Right cardiac atrium (tissue), 5 donors: Measurements from ENCODE around the gene NCBP3. TPM values are rescaled to one million over a fixed set of nuclear protein-coding genes. Genes with fewer than 3 reads are reported as not detected.

ENCODE experiments used
- ATAC-seq, 2 donors: fragments of 200-7000 bp; cut with Tn5 transposase; one replicate each; pipeline versions ENCODE4 v1.8.0 to v1.9.1; 2020; ENCODE audit warnings: moderate library complexity in 2 of 2, mild to moderate bottlenecking in 1 of 2
- DNase-seq, 3 donors: peaks; one replicate each; pipeline ENCODE4 v3.0.0-alpha.2; 2020
- H3K27ac ChIP-seq: one replicate; pipeline ENCODE4 v1.5.1; 2013; ENCODE audit warnings: mild to moderate bottlenecking, low read length, control low read depth, moderate library complexity
- H3K27me3 ChIP-seq: one replicate; pipeline ENCODE4 v1.6.1; 2013; ENCODE audit not compliant: control insufficient read depth, insufficient read depth
- H3K4me1 ChIP-seq: one replicate; pipeline ENCODE4 v1.6.1; 2013; ENCODE audit warnings: low read length; ENCODE audit not compliant: control insufficient read depth, insufficient read depth
- H3K4me3 ChIP-seq: one replicate; pipeline ENCODE4 v1.5.1; 2013; ENCODE audit warnings: low read length, control low read depth
- H3K9me3 ChIP-seq: one replicate; pipeline ENCODE4 v1.6.1; 2013; ENCODE audit warnings: low read length; ENCODE audit not compliant: control insufficient read depth
- WGBS: extraction: QIAGEN DNeasy Blood & Tissue Kit; methylation state at CpG from one replicate; pipeline ENCODE4 v1.1.7; 2013; 5-methylcytosine and 5-hydroxymethylcytosine counted together
- intact Hi-C, 4 donors: fragments of 100-400 bp; cut with DNase I; formaldehyde crosslinking; loops; one replicate each; pipeline versions ENCODE4 v1.11.0 to v1.14.0; 2022 to 2023
- polyA plus RNA-seq: library from polyadenylated mRNA; stranded (reverse); fragments of 200-250 nt; gene quantifications from one replicate; pipeline ENCODE4 v1.2.3, GENCODE V29; 2013
- total RNA-seq, 4 donors: library from RNA; stranded (reverse); fragmentation: NEBNext Ultra II Directional; extraction: Animal tissue kit (Norgen Biotek cat#: 25700); gene quantifications; one replicate each; pipeline ENCODE4 v1.2.1, GENCODE V29; 2021
- donor health status: healthy with polysubstance abuse.
- donor health status: DM: no; HTN: yes; CAD: no.
- donor health status: DM: no; HTN: no; CAD: no.
- donor health status: DM: no; HTN: yes; CAD: no; lungs with severe emphysema.
- donor health status: DM: yes; HTN: yes; CAD: no.

Gene NCBP3
- total and polyA plus RNA-seq, 5 donors = 13.9 to 33.5 (median 25.3) TPM

DNA sequence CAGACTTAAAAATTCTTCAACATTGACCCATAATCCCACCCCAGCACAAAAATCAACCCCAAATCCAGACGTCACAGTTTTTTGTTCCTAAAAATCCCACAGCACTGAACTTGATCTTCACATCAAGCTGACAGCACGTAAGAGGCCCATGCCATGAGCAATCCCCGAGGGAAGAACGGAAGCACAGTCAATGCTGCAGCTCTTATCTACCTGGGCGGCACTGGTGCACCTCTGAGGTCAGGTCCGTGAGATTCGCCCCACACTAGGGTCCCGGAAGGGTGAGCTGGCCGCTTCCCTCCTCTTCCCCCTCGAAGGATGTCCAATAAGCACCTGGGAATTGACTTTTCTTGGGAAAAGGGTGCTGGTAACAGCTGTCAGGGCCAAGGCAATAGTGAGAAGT lies 33.8 kb downstream of the NCBP3 start:
- DNase-seq (no peak), ATAC-seq (no peak)
- Histone ChIP-seq H3K27ac (no peak overlapping the region), H3K27me3 (no peaks in the 10 kb centered on the region), H3K4me3 (no peak overlapping the region), H3K4me1 (no peaks in the 10 kb centered on the region), H3K9me3 (no peaks in the 10 kb centered on the region)
- intact Hi-C loops = no loop called here
- WGBS = 84% methylated on average over 10 of the region's 10 CpGs

DNA sequence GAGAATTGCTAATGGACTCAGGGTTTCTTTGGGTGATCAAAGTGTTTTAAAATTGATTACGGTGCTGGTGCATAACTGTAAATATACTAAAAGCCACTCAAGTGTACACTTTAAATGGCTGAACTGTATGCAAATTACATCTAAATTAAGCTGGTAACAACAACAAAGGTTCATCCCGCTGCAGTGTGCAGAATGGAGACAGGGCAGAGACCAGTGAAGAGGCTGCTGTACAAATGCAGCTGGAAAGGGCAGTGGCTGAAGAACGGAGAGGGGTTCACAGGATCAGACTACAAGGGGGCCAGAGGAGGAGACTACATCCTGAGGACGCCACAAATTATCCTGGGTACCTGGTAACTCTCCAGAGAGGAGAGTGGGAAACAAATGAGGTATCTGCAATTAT lies 36.0 kb downstream of the NCBP3 start:
- intact Hi-C loops = no loop called here
- WGBS = 92% methylated on average over 4 of the region's 4 CpGs
- no peak for DNase-seq

DNA sequence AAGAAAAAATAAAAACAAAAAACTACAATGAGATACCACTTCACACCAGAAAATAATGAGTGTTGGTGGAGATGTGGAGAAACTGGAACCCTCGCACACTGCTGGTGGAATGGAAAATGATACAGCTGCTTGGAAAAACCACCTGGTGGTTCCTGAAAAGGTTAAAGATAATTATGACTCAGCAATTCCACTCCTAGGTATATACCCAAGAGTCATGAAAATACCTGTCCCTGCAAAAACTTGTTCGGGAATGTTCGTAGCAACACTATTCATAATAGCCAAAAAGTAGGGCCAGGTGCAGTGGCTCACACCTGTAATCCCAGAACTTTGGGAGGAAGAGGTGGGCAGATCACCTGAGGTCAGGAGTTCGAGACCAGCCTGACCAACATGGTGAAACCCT lies 36.9 kb downstream of the NCBP3 start:
- no peak for ATAC-seq
- Histone ChIP-seq H3K27ac (no peak overlapping the region), H3K4me1 (no peaks in the 10 kb centered on the region), H3K9me3 (no peaks in the 10 kb centered on the region), H3K4me3 (no peak overlapping the region), H3K27me3 (no peaks in the 10 kb centered on the region)
- WGBS = 97% methylated on average over 4 of the region's 4 CpGs
- DNase-seq = no peak
- intact Hi-C loops = no loop called here

More for the DNA sequence above, 36.0 kb downstream of the NCBP3 start:
- ATAC-seq = no peak
- Histone ChIP-seq H3K27ac (no peak overlapping the region), H3K9me3 (no peaks in the 10 kb centered on the region), H3K4me3 (no peak overlapping the region), H3K27me3 (no peaks in the 10 kb centered on the region), H3K4me1 (no peaks in the 10 kb centered on the region)

DNA sequence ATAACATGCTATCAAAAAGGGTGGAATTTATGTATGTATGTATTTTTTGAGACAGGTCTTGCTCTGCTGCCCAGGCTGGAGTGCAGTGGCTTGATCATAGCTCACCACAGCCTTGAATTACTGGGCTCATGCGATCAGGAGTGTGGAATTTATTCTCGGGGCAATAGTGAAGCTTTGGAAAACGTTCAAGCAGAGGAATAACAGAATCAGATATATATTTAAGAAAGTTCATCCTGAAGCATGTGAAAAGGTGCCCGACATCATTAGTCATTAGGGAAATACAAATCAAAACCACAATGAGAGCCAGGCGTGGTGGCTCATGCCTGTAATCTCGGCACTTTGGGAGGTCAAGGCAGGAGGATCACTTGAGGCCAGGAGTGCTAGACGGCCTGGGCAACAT lies 37.3 kb downstream of the NCBP3 start:
- WGBS = 92% methylated on average over 7 of the region's 7 CpGs
- H3K9me3 ChIP-seq = no peaks in the 10 kb centered on the region
- H3K27me3 ChIP-seq = no peaks in the 10 kb centered on the region
- intact Hi-C loops = no loop called here
- no peak for DNase-seq
- H3K4me3 ChIP-seq = no peak overlapping the region
- H3K4me1 ChIP-seq = no peaks in the 10 kb centered on the region
- H3K27ac ChIP-seq = no peak overlapping the region
- no peak for ATAC-seq

DNA sequence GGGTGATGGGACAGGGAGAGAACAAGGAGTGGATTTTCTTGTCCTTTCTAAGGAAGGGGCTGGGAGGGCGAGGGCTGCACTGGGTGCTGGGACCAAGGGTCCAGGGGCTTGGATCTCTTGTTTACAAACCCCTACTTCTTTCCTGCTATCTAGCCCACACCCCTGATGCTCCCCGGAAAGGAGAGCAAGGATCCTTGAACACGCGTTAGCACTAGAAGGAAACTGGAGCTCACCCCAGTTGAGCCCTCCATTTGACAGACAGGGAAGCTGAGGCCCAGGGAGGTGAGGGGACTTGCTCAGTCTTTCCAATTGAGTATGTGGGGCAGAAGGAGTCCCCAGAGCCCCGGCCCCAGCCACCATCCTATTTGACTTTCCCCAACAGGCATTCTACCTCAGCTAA lies 40.5 kb downstream of the NCBP3 start:
- ATAC-seq (no peak), DNase-seq (no peak)
- H3K4me3 ChIP-seq = no peak overlapping the region
- H3K27me3 ChIP-seq = no peaks in the 10 kb centered on the region
- WGBS = 96% methylated on average over 5 of the region's 5 CpGs
- H3K9me3 ChIP-seq = no peaks in the 10 kb centered on the region
- no peaks in the 10 kb centered on the region for H3K4me1 ChIP-seq
- intact Hi-C loops = no loop called here
- no peak overlapping the region for H3K27ac ChIP-seq

DNA sequence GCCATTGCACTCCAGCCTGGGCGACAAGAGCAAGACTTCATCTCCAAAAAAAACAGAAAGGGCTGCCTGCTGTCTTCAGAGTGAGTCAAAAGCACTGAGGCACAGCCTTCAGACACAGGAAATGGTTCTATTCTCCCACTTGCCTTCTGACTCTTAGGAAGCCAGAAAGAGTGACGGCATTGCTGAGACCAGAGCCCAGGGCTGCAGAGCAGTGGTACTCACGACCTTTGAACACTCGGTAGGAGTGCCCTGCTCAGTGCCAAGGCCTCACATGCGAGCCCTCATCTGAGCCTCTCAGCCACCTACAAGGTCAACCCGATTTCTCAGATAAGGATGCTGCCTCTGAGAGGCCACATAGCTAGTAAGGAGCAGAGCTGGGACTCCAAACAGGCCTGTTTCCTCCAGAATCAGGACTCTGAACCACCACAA lies 41.5 kb downstream of the NCBP3 start:
- H3K9me3 ChIP-seq = no peaks in the 10 kb centered on the region
- H3K27me3 ChIP-seq = no peaks in the 10 kb centered on the region
- intact Hi-C loops = no loop called here
- no peak for DNase-seq
- 69% methylated on average over 6 of the region's 6 CpGs for WGBS
- no peak for ATAC-seq
- no peak overlapping the region for H3K4me3 ChIP-seq
- no peak overlapping the region for H3K27ac ChIP-seq
- H3K4me1 ChIP-seq = no peaks in the 10 kb centered on the region

DNA sequence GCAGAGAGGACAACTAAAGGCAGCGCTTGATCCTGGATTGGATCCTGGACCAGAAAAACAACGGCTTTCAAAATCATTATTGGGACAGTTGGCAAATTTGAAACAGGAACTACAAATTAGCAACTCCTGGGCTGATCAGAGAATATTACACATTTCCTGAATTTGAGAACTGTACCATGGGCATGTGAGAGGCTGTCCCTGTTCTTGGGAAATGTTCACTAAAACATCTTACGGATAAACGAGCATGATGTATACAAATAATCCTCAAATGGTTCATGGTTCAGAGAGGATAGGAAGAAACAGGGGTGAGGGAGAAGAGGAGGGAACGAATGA lies 42.8 kb downstream of the NCBP3 start:
- H3K27me3 ChIP-seq = no peaks in the 10 kb centered on the region
- H3K4me3 ChIP-seq = no peak overlapping the region
- no peaks in the 10 kb centered on the region for H3K9me3 ChIP-seq
- no peak overlapping the region for H3K27ac ChIP-seq
- intact Hi-C loops = no loop called here
- 72% methylated on average over 5 of the region's 5 CpGs for WGBS
- no peak for ATAC-seq
- no peak for DNase-seq
- no peaks in the 10 kb centered on the region for H3K4me1 ChIP-seq

DNA sequence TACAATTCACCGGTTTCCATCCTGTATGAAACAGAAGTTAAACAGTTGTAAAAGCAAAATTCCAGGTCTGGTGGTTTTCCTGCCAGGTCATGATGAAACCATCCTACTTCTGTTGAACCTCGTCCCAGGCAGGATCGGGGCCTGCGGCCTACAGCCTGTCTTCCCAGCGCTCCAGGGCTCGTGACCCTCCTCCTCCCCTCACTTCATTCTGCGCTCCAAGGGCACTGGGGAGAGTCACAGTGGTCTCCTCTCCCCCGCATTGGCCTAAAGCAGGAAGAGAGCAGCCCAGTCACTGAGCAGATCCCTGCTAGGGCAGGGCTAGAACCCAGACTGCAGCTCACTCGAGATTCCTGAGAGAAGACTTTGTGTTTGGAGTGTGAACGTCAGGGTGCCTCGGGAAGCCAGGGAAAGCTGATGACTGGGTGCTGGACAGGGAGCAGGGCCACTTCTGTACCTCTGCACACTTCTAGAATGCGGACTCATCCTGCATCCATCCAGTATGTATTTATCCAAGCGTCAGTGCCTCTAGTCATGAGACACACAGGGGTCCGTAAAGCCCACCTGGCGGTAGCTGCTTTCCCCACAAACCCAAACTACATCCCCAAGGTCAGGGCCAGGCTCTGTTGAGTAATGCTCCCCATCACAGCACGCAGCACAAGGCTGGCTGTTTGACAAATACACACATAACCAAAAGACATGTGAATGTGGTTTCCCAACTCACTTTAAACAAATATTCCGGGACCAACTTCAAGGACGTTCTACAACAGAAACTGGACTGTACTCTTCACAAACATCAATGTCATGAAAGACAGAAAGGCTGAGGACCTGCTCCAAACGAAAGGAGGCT lies 43.4 kb downstream of the NCBP3 start:
- Histone ChIP-seq H3K27me3 (no peaks in the 10 kb centered on the region), H3K4me1 (no peaks in the 10 kb centered on the region), H3K27ac (no peak overlapping the region), H3K9me3 (no peaks in the 10 kb centered on the region), H3K4me3 (no peak overlapping the region)
- intact Hi-C loops = no loop called here
- WGBS = 66% methylated on average over 19 of the region's 19 CpGs
- ATAC-seq = peak; percentile 28 to 46
- DNase-seq = peak in 2 of 3 donors; percentile 45 to 70

DNA sequence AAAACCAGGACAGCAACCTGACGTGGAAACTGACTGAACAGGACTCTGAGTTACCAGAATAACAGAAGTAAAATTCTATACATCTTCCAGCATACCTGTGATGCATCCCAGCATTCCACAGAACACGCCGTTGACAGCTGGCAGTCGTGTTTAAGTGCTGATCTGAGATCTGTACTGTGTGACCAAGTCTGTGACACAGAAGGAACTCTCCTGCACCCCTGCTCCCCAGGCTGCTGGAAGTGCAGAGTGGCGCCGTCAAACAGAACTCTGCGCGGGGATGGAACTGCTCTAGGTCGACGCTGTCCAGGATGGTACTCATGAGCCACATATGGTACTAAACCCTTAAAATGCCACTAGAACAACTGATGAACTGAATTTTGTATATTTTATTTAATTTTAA lies 44.3 kb downstream of the NCBP3 start:
- ATAC-seq (no peak), DNase-seq (no peak)
- WGBS = 88% methylated on average over 10 of the region's 10 CpGs
- Histone ChIP-seq H3K4me3 (no peak overlapping the region), H3K4me1 (no peaks in the 10 kb centered on the region), H3K9me3 (no peaks in the 10 kb centered on the region), H3K27ac (no peak overlapping the region), H3K27me3 (no peaks in the 10 kb centered on the region)
- intact Hi-C loops = no loop called here

DNA sequence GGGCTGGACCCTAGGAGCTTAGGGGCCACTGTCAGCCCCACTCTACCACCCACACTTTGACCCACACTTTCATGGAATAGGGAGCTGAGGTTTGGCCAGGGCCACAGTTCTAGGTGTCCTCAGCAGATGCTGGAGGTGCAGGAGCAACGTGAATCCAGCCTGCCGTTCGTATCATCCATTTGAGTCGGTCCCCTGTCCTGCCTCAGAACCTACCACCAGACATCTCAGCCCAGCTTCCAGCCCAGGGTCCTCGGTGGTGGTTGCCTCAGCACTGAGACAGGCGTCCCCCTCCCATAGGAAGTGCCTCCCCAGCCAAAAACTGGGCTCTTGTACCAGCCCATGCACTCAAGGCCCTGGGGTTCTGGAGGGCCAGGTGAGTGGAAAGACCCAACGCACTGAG lies 44.7 kb downstream of the NCBP3 start:
- intact Hi-C loops = no loop called here
- Histone ChIP-seq H3K9me3 (no peaks in the 10 kb centered on the region), H3K27me3 (no peaks in the 10 kb centered on the region), H3K4me1 (no peaks in the 10 kb centered on the region), H3K27ac (no peak overlapping the region), H3K4me3 (no peak overlapping the region)
- WGBS = 82% methylated on average over 7 of the region's 7 CpGs
- DNase-seq (no peak), ATAC-seq (no peak)

DNA sequence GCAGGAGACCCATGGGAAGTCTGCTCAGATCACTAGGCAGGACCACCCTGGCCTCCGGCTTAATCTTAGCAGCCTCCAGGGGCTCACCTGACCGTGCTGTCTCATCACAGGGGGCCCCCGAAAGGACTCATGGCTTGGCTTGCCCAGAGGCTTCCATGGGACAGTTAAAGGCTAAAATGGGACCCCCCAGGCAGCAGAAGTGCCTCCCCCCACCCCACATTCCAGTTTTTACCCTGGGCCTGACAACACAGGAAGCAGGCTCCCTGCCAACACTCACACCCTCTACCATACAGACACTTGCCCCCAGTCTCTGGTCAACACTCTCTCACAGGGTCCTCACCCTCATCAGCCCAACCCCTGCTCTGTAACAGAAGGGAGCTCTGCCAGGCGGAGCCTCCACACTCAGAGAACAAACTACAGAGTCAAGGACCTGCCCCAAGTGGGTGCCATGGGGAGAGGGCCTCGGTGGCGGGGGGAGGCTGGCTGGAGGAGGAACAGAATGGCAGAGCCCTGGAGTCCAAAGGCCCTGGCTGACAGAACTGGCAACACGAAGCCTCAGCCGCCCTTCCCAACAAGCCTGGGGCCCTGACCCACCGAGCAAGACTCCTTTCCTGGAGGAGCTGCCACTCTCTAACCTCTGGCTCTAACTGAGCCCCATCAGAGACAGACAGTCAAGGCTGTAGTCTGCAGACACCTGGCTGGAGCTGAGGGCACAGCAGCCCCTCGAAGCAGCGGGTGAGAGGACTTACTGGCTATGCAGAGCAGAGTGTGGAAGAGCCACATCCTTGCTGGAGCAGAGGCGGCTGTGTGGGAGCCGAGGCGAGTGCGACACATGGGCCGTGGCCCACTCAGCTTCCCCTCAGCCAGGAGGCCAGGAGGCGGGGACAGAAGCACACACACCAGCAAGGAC lies 45.4 kb downstream of the NCBP3 start, which contains the start of gene ITGAE:
TSS of gene ITGAE (minus strand) at position 827 of the 910 bp plus-strand sequence. CDS start at position 783, 44 bp downstream.
- H3K4me1 ChIP-seq = no peaks in the 10 kb centered on the region
- ATAC-seq = no peak
- no peak for DNase-seq
- no peaks in the 10 kb centered on the region for H3K9me3 ChIP-seq
- intact Hi-C loops = no loop called here
- H3K27ac ChIP-seq = no peak within 1 kb of the TSS
- no peaks in the 10 kb centered on the region for H3K27me3 ChIP-seq
- WGBS = 56% methylated on average over 17 of the region's 17 CpGs
- no peak within 1 kb of the TSS for H3K4me3 ChIP-seq
